ENCODE results near the gene GPATCH2. TPM values are rescaled to one million over a fixed set of nuclear protein-coding genes. Genes with fewer than 3 reads are reported as not detected.

Gene GPATCH2
- polyA plus RNA-seq, 1 donor from 2014 or later: 12.3 TPM

DNA sequence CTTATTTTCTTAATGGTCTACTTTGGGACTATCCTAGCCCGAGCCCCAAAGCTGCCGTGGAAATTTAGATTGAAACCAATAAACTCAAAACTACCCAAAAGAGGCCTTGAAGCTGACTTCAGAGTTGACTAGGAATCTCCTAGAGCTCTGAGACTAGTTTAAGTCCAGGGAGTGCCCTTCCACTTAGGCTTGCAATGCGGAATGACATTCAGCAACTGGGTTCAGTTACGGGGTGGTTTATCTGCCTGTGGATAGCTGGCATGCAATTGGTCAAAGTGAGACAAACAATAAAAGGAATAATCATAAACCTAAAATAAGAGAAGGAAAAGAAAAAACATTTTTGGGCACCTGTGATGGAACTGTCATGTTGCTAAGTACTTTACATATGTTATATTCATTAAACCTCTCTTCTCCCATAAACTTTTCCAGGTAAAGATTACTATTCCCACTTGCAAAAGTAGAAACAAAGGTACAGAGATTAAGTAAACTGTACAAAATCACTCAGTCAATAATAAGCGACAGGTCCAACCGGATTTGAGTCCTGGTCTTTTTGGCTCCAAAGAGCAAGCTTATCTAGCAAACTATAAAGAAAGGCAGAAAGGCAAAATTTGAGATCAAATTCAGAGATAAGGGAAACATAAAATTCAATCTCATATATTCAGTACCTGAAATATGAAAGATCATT lies 56.5 kb downstream of the GPATCH2 start:
- Histone ChIP-seq H3K9me3 (ENCODE audit: low read length) (no peaks in the 10 kb centered on the region), H3K36me3 (ENCODE audit: insufficient read depth, low read length) (no peaks in the 10 kb centered on the region), H3K79me2 (replicated peaks; ENCODE audit: insufficient read depth, low read length) (no peaks in the 10 kb centered on the region), H3F3A (ENCODE audit: insufficient read depth, low read length, poor library complexity, severe bottlenecking) (no peaks in the 10 kb centered on the region), H3K4me3 (ENCODE audit: low read length) (no peak overlapping the region), H2AFZ (ENCODE audit: low read depth, low read length) (no peak overlapping the region), H3K9me2 (ENCODE audit: insufficient read depth, low read length) (no peaks in the 10 kb centered on the region), H3K9ac (ENCODE audit: low read length) (no peak overlapping the region), H3K4me2 (ENCODE audit: low read length) (no peak overlapping the region), H3K27ac (ENCODE audit: low read length) (no peak overlapping the region), H3K27me3 (ENCODE audit: insufficient read depth, low read depth, low read length) (no peaks in the 10 kb centered on the region), H4K20me1 (ENCODE audit: insufficient read depth) (no peaks in the 10 kb centered on the region)
- TF ChIP-seq TAF1 (IDR thresholded peaks at IDR 0.05; ENCODE audit: low read depth): no peak
- TF ChIP-seq EP300 (conservative IDR thresholded peaks at IDR 0.05; ENCODE audit: poor library complexity, severe bottlenecking): no peak
- TF ChIP-seq EZH2 (IDR thresholded peaks at IDR 0.05; ENCODE audit: borderline replicate concordance, insufficient read depth, low read length, poor library complexity, severe bottlenecking): no peak
- no peak for TF ChIP-seq MXI1 (conservative IDR thresholded peaks at IDR 0.05; ENCODE audit: poor library complexity, severe bottlenecking)
- TF ChIP-seq, protein P1, sequence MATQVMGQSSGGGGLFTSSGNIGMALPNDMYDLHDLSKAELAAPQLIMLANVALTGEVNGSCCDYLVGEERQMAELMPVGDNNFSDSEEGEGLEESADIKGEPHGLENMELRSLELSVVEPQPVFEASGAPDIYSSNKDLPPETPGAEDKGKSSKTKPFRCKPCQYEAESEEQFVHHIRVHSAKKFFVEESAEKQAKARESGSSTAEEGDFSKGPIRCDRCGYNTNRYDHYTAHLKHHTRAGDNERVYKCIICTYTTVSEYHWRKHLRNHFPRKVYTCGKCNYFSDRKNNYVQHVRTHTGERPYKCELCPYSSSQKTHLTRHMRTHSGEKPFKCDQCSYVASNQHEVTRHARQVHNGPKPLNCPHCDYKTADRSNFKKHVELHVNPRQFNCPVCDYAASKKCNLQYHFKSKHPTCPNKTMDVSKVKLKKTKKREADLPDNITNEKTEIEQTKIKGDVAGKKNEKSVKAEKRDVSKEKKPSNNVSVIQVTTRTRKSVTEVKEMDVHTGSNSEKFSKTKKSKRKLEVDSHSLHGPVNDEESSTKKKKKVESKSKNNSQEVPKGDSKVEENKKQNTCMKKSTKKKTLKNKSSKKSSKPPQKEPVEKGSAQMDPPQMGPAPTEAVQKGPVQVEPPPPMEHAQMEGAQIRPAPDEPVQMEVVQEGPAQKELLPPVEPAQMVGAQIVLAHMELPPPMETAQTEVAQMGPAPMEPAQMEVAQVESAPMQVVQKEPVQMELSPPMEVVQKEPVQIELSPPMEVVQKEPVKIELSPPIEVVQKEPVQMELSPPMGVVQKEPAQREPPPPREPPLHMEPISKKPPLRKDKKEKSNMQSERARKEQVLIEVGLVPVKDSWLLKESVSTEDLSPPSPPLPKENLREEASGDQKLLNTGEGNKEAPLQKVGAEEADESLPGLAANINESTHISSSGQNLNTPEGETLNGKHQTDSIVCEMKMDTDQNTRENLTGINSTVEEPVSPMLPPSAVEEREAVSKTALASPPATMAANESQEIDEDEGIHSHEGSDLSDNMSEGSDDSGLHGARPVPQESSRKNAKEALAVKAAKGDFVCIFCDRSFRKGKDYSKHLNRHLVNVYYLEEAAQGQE (IDR thresholded peaks at IDR 0.05; ENCODE audit: borderline replicate concordance): no peak
- no peak for TF ChIP-seq SMC3 (conservative IDR thresholded peaks at IDR 0.05; ENCODE audit: poor library complexity)
- TF ChIP-seq RAD21 (conservative IDR thresholded peaks at IDR 0.05): no peak
- TF ChIP-seq, protein P2, sequence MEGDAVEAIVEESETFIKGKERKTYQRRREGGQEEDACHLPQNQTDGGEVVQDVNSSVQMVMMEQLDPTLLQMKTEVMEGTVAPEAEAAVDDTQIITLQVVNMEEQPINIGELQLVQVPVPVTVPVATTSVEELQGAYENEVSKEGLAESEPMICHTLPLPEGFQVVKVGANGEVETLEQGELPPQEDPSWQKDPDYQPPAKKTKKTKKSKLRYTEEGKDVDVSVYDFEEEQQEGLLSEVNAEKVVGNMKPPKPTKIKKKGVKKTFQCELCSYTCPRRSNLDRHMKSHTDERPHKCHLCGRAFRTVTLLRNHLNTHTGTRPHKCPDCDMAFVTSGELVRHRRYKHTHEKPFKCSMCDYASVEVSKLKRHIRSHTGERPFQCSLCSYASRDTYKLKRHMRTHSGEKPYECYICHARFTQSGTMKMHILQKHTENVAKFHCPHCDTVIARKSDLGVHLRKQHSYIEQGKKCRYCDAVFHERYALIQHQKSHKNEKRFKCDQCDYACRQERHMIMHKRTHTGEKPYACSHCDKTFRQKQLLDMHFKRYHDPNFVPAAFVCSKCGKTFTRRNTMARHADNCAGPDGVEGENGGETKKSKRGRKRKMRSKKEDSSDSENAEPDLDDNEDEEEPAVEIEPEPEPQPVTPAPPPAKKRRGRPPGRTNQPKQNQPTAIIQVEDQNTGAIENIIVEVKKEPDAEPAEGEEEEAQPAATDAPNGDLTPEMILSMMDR (IDR thresholded peaks at IDR 0.05; ENCODE audit: poor library complexity, severe bottlenecking): no peak
- no peak for TF ChIP-seq POLR2AphosphoS5 (IDR thresholded peaks at IDR 0.05)

DNA sequence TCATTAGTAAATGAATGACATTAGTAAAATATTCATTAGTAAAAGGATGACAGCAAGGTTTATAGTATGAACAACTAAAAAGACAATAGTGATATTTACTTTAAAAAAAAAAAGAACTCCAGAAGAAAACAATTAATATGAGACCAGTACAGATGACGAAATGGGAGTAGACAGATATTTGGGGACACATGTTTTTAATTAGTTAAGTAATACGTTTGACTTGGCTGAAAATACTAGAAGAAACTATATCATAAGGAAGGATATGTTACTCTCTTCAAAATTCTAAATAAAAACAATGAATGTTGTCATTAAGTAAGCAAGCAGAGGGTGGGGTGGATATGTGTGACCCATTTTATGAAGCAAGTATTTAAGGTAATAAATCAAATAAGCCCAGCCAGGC lies 61.9 kb downstream of the GPATCH2 start:
- Histone ChIP-seq H3K4me3 (ENCODE audit: low read length) (no peak overlapping the region), H3K4me2 (ENCODE audit: low read length) (no peak overlapping the region), H3F3A (ENCODE audit: insufficient read depth, low read length, poor library complexity, severe bottlenecking) (no peaks in the 10 kb centered on the region), H3K27me3 (ENCODE audit: insufficient read depth, low read depth, low read length) (no peaks in the 10 kb centered on the region), H3K79me2 (replicated peaks; ENCODE audit: insufficient read depth, low read length) (no peaks in the 10 kb centered on the region), H3K27ac (ENCODE audit: low read length) (no peak overlapping the region), H3K36me3 (ENCODE audit: insufficient read depth, low read length) (no peaks in the 10 kb centered on the region), H4K20me1 (ENCODE audit: insufficient read depth) (no peaks in the 10 kb centered on the region), H2AFZ (ENCODE audit: low read depth, low read length) (no peak overlapping the region), H3K9me2 (ENCODE audit: insufficient read depth, low read length) (no peaks in the 10 kb centered on the region), H3K9me3 (ENCODE audit: low read length) (no peaks in the 10 kb centered on the region), H3K9ac (ENCODE audit: low read length) (no peak overlapping the region)
- TF ChIP-seq, protein P1 (IDR thresholded peaks at IDR 0.05; ENCODE audit: borderline replicate concordance): no peak
- TF ChIP-seq EZH2 (IDR thresholded peaks at IDR 0.05; ENCODE audit: borderline replicate concordance, insufficient read depth, low read length, poor library complexity, severe bottlenecking) (no peak), MXI1 (conservative IDR thresholded peaks at IDR 0.05; ENCODE audit: poor library complexity, severe bottlenecking) (no peak), EP300 (conservative IDR thresholded peaks at IDR 0.05; ENCODE audit: poor library complexity, severe bottlenecking) (no peak), POLR2AphosphoS5 (IDR thresholded peaks at IDR 0.05) (no peak), RAD21 (conservative IDR thresholded peaks at IDR 0.05) (no peak)
- TF ChIP-seq, protein P2 (IDR thresholded peaks at IDR 0.05; ENCODE audit: poor library complexity, severe bottlenecking): no peak
